ENCODE measurements around the gene ADAMTS15. TPM values are rescaled to one million over a fixed set of nuclear protein-coding genes. Genes with fewer than 3 reads are reported as not detected.

The ADAMTS15 gene
- total RNA-seq, 2 donors from 2014 or later = 10.8 to 14.1 TPM

DNA sequence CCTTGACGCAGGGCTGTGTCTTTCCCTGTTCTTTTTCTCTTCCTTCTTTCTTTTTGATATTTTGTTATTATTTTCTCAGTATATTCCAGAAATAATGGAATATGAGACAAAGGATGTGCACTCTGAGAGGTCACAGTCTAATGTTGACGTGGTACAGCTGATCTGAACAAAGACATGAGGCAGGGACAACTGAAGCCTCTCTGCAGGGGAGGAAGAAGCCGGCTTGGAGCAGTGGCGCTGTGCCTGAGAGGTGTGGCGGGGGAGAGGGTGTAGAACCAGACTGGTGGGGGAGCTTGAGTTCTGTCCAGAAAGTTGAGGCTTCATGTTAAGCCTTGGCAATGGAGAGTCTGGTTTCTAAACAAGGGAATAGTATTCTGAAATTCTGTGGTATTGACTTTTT, 34.7 kb downstream of the ADAMTS15 start:
- Histone ChIP-seq H3K4me1 (ENCODE audit: control insufficient read depth in 1 of 2, low read depth in 2 of 2) (peaks cover 18 to 35% of the 10 kb centered on the region in 2 donors), H3K27me3 (replicated peaks; ENCODE audit: insufficient read depth) (no peaks in the 10 kb centered on the region), H3K9me3 (no peaks in the 10 kb centered on the region), H3K27ac (no peak overlapping the region), H3K36me3 (no peaks in the 10 kb centered on the region), H3K4me3 (no peak overlapping the region)
- TF ChIP-seq CTCF (IDR thresholded peaks at IDR 0.05) = no peak
- ATAC-seq (ENCODE audit: insufficient number of reproducible peaks, low FRiP score, low read depth) (no peak), DNase-seq (ENCODE audit: low spot score) (no peak)

- Histone ChIP-seq H3K27ac (no peak overlapping the region), H3K4me3 (no peak overlapping the region), H3K36me3 (no peaks in the 10 kb centered on the region), H3K27me3 (replicated peaks; ENCODE audit: insufficient read depth) (no peaks in the 10 kb centered on the region), H3K9me3 (no peaks in the 10 kb centered on the region), H3K4me1 (ENCODE audit: control insufficient read depth in 1 of 2, low read depth in 2 of 2) (peaks cover 6 to 17% of the 10 kb centered on the region in 2 donors)
- no peak for ATAC-seq (ENCODE audit: insufficient number of reproducible peaks, low FRiP score, low read depth)
- DNase-seq (ENCODE audit: low spot score) = no peak
- no peak for TF ChIP-seq CTCF (IDR thresholded peaks at IDR 0.05)
These were observed 37.5 kb downstream of the ADAMTS15 start for GRCh38 chr11:130485983-130486382.

GRCh38 chr11:130486391-130486836, 38.0 kb downstream of the ADAMTS15 start:
- TF ChIP-seq CTCF (IDR thresholded peaks at IDR 0.05) = no peak
- Histone ChIP-seq H3K27me3 (replicated peaks; ENCODE audit: insufficient read depth) (no peaks in the 10 kb centered on the region), H3K36me3 (no peaks in the 10 kb centered on the region), H3K4me1 (ENCODE audit: control insufficient read depth in 1 of 2, low read depth in 2 of 2) (peaks cover 6 to 16% of the 10 kb centered on the region in 2 donors), H3K9me3 (no peaks in the 10 kb centered on the region), H3K4me3 (no peak overlapping the region), H3K27ac (no peak overlapping the region)
- DNase-seq (ENCODE audit: low spot score) (no peak), ATAC-seq (ENCODE audit: insufficient number of reproducible peaks, low FRiP score, low read depth) (no peak)

DNA sequence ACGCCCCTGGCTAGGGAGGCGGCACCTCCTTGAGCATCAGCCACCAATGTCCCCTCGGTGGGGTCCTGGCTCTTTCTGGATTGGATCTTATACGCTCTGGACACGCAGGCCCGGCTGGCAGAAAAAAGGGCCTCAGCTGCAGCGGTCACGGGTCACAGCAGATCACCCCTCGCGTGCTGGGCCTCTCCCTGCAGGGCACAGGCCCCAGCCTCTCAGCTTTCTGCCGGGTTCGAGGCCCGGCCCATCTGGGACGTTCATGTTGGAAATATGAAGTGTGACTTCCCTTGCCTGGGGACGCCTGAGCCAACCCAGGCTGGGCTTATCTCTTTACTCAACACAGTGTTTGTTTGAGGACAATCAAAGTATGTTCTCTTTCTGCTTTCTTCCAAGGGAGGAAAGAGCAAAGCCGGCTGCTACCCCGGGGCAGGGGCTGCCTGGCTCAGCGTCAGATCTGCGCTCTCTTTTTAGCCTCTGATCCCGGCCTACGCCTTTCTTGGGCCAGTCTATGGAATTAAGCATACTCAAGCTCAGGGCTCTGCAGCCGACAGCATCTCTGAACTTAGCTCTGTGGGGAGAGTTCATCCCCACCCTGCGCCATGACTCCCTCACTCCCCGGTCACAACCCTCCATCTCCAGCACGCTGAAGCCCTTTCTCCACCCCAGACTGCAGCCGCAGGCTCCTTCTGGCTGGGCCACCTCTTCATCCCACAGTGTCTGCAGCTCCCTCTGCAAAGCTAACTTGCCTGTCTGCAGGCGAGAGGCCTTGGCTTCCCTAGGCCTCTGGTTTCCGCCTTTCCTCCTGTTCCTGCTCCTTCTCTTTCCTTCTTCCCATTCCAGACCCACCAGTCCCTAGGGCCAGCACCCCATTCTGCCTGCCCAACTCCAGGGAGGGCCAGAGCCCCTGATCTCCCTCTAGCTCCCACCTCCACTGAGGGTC, 38.8 kb downstream of the ADAMTS15 start:
- Histone ChIP-seq H3K9me3 (no peaks in the 10 kb centered on the region), H3K27ac (peak overlapping the region; percentile 74 to 76), H3K27me3 (replicated peaks; ENCODE audit: insufficient read depth) (no peaks in the 10 kb centered on the region), H3K4me1 (ENCODE audit: control insufficient read depth in 1 of 2, low read depth in 2 of 2) (peaks cover 6 to 16% of the 10 kb centered on the region in 2 donors), H3K4me3 (no peak overlapping the region), H3K36me3 (no peaks in the 10 kb centered on the region)
- DNase-seq (ENCODE audit: low spot score) (no peak), ATAC-seq (ENCODE audit: insufficient number of reproducible peaks, low FRiP score, low read depth) (no peak)
- no peak for TF ChIP-seq CTCF (IDR thresholded peaks at IDR 0.05)

GRCh38 chr11:130487924-130488815, 39.7 kb downstream of the ADAMTS15 start:
- peaks cover 6 to 16% of the 10 kb centered on the region in 2 donors for H3K4me1 ChIP-seq (ENCODE audit: control insufficient read depth in 1 of 2, low read depth in 2 of 2)
- ATAC-seq (ENCODE audit: insufficient number of reproducible peaks, low FRiP score, low read depth) (peak; percentile 54), DNase-seq (ENCODE audit: low spot score) (no peak)
- no peaks in the 10 kb centered on the region for H3K9me3 ChIP-seq
- no peaks in the 10 kb centered on the region for H3K36me3 ChIP-seq
- H3K27me3 ChIP-seq (replicated peaks; ENCODE audit: insufficient read depth) = no peaks in the 10 kb centered on the region
- no peak overlapping the region for H3K4me3 ChIP-seq
- no peak for TF ChIP-seq CTCF (IDR thresholded peaks at IDR 0.05)
- peak overlapping the region; percentile 74 to 76 for H3K27ac ChIP-seq

Data from thoracic aorta (tissue), 2 donors.